ENCODE results near the gene MEIS2.

Gene MEIS2

GRCh38 chr15:37097144-37097919 lies 3.0 kb downstream of the MEIS2 start:
- no peak for DNase-seq

GRCh38 chr15:37096558-37097143 lies 3.7 kb downstream of the MEIS2 start:
- DNase-seq = no peak

GRCh38 chr15:37095770-37096557 lies 4.4 kb downstream of the MEIS2 start:
- DNase-seq = no peak

GRCh38 chr15:37094915-37095711 lies 5.2 kb downstream of the MEIS2 start:
- DNase-seq = no peak

GRCh38 chr15:37094333-37094914 lies 5.9 kb downstream of the MEIS2 start:
- DNase-seq = no peak

- no peak for DNase-seq
Observed at GRCh38 chr15:37093480-37094332, 6.6 kb downstream of the MEIS2 start.

GRCh38 chr15:37090543-37091175 lies 9.7 kb downstream of the MEIS2 start:
- DNase-seq = no peak

- DNase-seq = no peak
Observed at GRCh38 chr15:37088436-37088835, 11.9 kb downstream of the MEIS2 start.

GRCh38 chr15:37087131-37087588 lies 13.2 kb downstream of the MEIS2 start:
- no peak for DNase-seq

GRCh38 chr15:37086521-37086920 lies 13.8 kb downstream of the MEIS2 start:
- DNase-seq = no peak

GRCh38 chr15:37086120-37086519 lies 14.2 kb downstream of the MEIS2 start:
- DNase-seq = no peak

GRCh38 chr15:37084602-37085001 lies 15.7 kb downstream of the MEIS2 start:
- DNase-seq = no peak

- no peak for DNase-seq
Observed at GRCh38 chr15:37083610-37084009, 16.7 kb downstream of the MEIS2 start.

GRCh38 chr15:37081983-37082382 lies 18.4 kb downstream of the MEIS2 start:
- DNase-seq = no peak

GRCh38 chr15:37080261-37080921 lies 20.0 kb downstream of the MEIS2 start:
- DNase-seq = no peak

- DNase-seq = no peak
Observed at GRCh38 chr15:37079726-37080125, 20.6 kb downstream of the MEIS2 start.

- no peak for DNase-seq
Observed at GRCh38 chr15:37078566-37078965, 21.8 kb downstream of the MEIS2 start.

GRCh38 chr15:37077623-37078351 lies 22.6 kb downstream of the MEIS2 start:
- DNase-seq = no peak

GRCh38 chr15:37076543-37076942 lies 23.8 kb downstream of the MEIS2 start:
- no peak for DNase-seq

GRCh38 chr15:37075777-37076176 lies 24.6 kb downstream of the MEIS2 start:
- no peak for DNase-seq

Data from CD4-positive, alpha-beta T cell treated with Interleukin-15 for 1 hour (primary cell).